BLaER1 (cell line): ENCODE data around the gene SOS1.

ENCODE experiments used
- H3K27ac ChIP-seq: shearing (Covaris generic); formaldehyde crosslinking; 2 replicates; pipeline ENCODE4 v1.8.1; 2022
- H3K27me3 ChIP-seq: shearing (Covaris generic); formaldehyde crosslinking; 2 replicates; pipeline ENCODE4 v1.8.1; 2022
- H3K36me3 ChIP-seq: shearing (Covaris generic); formaldehyde crosslinking; 2 replicates; pipeline ENCODE4 v1.8.1; 2022
- H3K4me1 ChIP-seq: shearing (Covaris generic); formaldehyde crosslinking; 2 replicates; pipeline ENCODE4 v1.8.1; 2022
- H3K4me2 ChIP-seq: shearing (Covaris generic); formaldehyde crosslinking; 2 replicates; pipeline ENCODE4 v1.8.1; 2022
- H3K4me3 ChIP-seq: shearing (Covaris generic); formaldehyde crosslinking; 2 replicates; pipeline ENCODE4 v1.8.1; 2022
- H3K9ac ChIP-seq: shearing (Covaris generic); formaldehyde crosslinking; 2 replicates; pipeline ENCODE4 v1.8.1; 2022
- H3K9me3 ChIP-seq: shearing (Covaris generic); formaldehyde crosslinking; 2 replicates; pipeline ENCODE4 v1.8.1; 2022
- H4K20me1 ChIP-seq: shearing (Covaris generic); formaldehyde crosslinking; 2 replicates; pipeline ENCODE4 v1.8.1; 2022
- Cebpa-rat ChIP-seq: shearing (Covaris generic); IDR thresholded peaks from 2 replicates; pipeline ENCODE4 v1.8.1; 2022

The SOS1 gene

DNA sequence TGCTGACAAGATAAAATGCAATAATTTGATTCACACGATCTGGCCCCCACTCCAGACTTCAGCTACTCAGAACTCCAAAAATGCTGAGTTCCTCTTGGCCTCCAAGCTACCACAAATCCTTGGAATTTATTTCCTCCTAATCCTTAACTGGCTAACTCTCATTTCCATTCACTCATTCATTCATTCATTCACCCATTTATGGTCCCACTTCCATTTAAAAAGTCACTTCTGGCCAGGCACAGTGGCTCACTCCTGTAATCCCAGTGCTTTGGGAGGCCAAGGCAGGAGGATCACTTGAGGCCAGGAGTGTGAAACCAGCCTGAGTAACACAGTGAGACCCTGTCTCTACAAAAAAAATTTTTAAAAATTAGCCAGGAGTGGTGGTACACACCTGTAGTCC lies 12.5 kb downstream of the SOS1 start:
- Histone ChIP-seq H3K27me3 (no peaks in the 10 kb centered on the region), H3K9me3 (peaks cover 4% of the 10 kb centered on the region; the same call in 1 of the 2 replicates), H3K27ac (no peak overlapping the region), H3K4me1 (peaks cover 13% of the 10 kb centered on the region), H3K4me2 (no peak overlapping the region), H3K9ac (no peak overlapping the region), H3K36me3 (peaks cover 31% of the 10 kb centered on the region), H4K20me1 (peaks cover 99% of the 10 kb centered on the region), H3K4me3 (no peak overlapping the region)
- TF ChIP-seq Cebpa-rat = no peak

DNA sequence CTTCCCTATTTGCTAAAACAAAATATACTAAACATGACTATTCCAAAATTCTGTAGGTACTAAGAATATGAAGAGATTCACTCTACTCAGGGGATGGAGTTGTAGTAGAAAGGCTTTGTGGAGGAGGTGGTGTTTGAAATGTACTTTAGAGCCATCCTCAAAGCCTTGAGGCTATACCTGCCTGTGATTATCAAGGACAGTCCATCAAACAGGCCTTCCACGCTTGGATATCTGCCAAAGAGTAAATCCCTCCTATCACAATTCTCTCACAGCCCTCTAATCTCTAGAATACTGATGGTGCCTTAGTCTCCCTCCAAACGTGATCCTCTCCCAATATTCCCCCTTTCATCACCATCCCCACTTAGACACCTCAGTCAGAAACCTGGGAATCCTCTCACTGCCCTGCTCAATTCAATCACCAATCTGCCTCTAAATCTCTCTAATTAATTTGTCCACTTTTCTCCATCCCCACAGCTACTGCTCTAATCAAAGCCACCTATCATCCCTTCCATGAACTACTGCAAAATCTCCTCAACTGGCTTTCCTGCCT lies 13.1 kb downstream of the SOS1 start:
- H3K4me2 ChIP-seq = no peak overlapping the region
- TF ChIP-seq Cebpa-rat = no peak
- H3K4me3 ChIP-seq = no peak overlapping the region
- H3K9ac ChIP-seq = no peak overlapping the region
- H3K27me3 ChIP-seq = no peaks in the 10 kb centered on the region
- H3K27ac ChIP-seq = no peak overlapping the region
- H4K20me1 ChIP-seq = peaks cover 99% of the 10 kb centered on the region
- H3K36me3 ChIP-seq = peaks cover 26% of the 10 kb centered on the region
- H3K4me1 ChIP-seq = peaks cover 13% of the 10 kb centered on the region
- peaks cover 6% of the 10 kb centered on the region; the same call in 1 of the 2 replicates for H3K9me3 ChIP-seq

DNA sequence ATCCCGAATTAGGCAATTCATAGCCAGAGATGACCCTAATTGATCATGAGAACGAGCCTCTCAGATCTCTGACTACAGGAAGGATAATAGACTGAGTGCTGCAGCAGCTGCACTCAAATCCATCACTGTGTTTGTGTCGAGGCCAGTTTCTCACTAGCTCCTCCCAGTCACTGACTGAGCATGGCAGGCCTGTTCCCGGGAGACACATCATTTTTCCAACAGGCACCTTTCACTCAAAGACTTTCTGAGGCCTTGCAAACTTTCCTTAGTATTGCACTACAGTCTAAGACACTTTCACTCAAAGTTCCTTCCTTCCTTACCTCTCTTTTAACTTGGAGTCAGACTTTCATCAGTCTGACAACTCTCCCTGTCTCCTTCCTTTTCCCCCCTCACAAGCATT lies 13.7 kb downstream of the SOS1 start:
- Histone ChIP-seq H3K9me3 (peaks cover 10% of the 10 kb centered on the region; the same call in 1 of the 2 replicates), H3K27me3 (no peaks in the 10 kb centered on the region), H3K9ac (no peak overlapping the region), H3K36me3 (peaks cover 23% of the 10 kb centered on the region), H3K4me3 (no peak overlapping the region), H3K27ac (no peak overlapping the region), H4K20me1 (peaks cover 97% of the 10 kb centered on the region), H3K4me2 (no peak overlapping the region), H3K4me1 (peaks cover 13% of the 10 kb centered on the region)
- TF ChIP-seq Cebpa-rat = no peak

DNA sequence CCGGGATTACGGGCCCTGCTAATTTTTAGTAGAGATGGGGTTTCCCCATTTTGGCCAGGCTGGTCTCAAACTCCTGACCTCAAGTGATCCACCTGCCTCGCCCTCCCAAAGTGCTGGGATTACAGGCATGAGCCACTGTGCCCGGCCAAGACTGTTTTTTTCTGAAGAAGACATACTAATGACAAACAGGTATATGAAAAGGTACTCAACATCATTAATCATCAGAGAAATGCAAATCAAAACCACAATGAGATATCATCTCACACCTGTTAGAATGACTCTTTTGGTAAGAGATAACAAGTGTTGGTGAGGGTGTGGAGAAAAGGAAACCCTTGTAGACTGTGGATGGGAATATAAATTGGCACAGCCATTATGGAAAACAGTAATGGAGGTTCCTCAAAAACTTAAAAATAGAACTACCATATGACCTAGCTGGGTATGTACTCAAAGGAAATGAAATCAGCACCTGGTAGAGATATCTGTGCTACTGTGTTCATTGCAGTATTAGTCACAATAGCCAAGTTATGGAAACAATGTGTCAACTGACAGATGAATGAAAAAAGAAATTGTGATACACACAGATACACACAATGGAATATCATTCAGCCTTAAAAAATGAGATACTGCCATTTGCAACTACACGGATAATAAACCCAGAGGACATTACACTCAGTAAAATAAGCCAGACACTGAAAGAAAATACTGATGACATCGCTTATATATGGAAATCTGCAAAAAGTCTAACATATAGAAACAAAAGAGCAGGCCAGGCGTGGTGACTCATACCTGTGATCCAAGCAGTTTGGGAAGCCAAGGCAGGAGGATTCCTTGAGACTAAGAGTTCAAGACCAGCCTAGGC lies 20.8 kb downstream of the SOS1 start:
- Histone ChIP-seq H3K4me2 (no peak overlapping the region), H3K27ac (no peak overlapping the region)

DNA sequence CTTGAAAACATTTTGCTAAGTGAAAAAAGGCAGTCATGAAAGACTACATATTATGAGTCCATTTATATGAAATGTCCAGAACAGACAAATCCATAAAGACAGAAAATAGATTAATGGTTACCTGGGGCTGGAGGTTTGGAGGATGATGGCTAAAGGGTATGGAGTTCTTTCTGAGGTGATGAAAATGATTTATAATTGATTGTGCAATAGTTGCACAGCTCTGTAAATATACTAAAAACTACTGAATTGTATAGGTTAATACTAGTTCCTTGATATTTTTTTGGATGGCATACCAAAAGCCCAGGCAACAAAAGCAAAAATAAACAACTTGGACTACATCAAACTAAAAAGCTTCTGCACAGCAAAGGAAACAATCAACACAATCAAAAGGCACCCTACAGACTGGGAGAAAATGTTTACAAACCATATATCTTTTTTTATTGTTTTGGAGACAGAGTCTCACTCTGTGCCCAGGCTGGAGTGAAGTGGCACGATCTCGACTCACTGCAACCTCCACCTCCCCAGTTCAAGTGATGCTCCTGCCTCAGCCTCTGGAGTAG lies 21.5 kb downstream of the SOS1 start:
- Histone ChIP-seq H3K36me3 (peaks cover 31% of the 10 kb centered on the region), H3K4me1 (peaks cover 16% of the 10 kb centered on the region), H3K4me3 (no peak overlapping the region), H4K20me1 (peaks cover 96% of the 10 kb centered on the region), H3K4me2 (no peak overlapping the region), H3K27ac (no peak overlapping the region), H3K9ac (no peak overlapping the region), H3K9me3 (peaks cover 30% of the 10 kb centered on the region; the same call in 1 of the 2 replicates), H3K27me3 (no peaks in the 10 kb centered on the region)
- TF ChIP-seq Cebpa-rat = peak; percentile 41; the same call in 1 of the 2 replicates

More for the DNA sequence above, 20.8 kb downstream of the SOS1 start:
- Histone ChIP-seq H4K20me1 (peaks cover 96% of the 10 kb centered on the region), H3K9me3 (peaks cover 30% of the 10 kb centered on the region; the same call in 1 of the 2 replicates), H3K4me3 (no peak overlapping the region), H3K36me3 (peaks cover 32% of the 10 kb centered on the region), H3K27me3 (no peaks in the 10 kb centered on the region), H3K4me1 (peaks cover 12% of the 10 kb centered on the region), H3K9ac (no peak overlapping the region)
- no peak for TF ChIP-seq Cebpa-rat

DNA sequence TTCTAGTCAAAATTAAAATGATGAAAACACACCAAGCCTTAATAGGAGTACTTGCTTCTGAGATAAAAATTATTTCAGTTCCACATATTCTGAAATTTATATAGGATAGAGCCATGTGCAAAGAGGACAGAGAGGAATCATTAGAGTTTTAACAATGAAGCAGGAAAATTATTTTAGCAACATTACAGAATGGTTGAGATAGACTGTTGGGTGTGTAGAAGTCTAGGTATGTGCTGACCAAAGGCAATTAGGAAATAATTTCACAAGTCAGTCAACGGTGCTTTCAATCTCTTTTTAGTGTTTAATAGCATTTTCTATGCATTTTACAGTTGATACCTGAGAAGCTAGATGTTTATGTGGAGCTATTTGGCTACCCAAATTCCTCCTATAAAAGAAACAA lies 25.2 kb downstream of the SOS1 start:
- peaks cover 16% of the 10 kb centered on the region for H3K4me1 ChIP-seq
- H4K20me1 ChIP-seq = peaks cover 85% of the 10 kb centered on the region
- H3K27ac ChIP-seq = peak overlapping the region; percentile 48; the same call in 1 of the 2 replicates
- no peak for TF ChIP-seq Cebpa-rat
- peaks cover 25% of the 10 kb centered on the region for H3K9me3 ChIP-seq
- peaks cover 33% of the 10 kb centered on the region for H3K36me3 ChIP-seq
- H3K4me2 ChIP-seq = peak overlapping the region; percentile 31; the same call in 1 of the 2 replicates
- H3K4me3 ChIP-seq = no peak overlapping the region
- no peak overlapping the region for H3K9ac ChIP-seq
- no peaks in the 10 kb centered on the region for H3K27me3 ChIP-seq

DNA sequence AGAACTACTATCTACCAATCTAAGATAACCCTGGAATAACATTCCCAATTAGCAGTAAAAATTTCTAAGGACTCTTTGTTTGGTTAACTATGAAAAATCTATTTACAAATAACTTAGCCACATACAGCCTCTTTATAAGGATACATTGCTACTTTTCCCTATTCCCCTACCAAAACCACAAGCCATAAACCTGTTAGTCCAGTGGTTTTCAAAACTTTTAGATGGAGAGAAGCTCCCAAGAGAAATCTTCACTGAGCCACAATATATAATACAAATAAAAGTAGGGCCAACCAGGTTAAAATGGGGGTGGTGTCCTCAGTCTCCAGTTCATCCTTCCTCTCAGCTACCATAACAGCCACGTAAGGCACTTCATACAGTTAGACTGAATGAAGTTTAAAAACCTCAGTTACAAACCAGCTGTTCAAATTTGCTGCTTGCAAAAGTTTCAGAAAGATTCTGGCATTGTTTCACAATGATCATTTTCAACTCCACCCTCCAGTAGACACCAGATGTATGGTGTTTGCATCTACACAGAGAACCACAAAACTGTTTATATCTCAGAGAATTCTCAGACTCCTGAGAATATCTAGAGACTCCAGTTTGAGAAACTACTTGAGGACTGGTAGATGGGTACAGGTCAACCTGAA lies 26.0 kb downstream of the SOS1 start:
- Histone ChIP-seq H3K9me3 (peaks cover 27% of the 10 kb centered on the region), H3K4me1 (peaks cover 16% of the 10 kb centered on the region), H3K4me3 (no peak overlapping the region), H3K36me3 (peaks cover 33% of the 10 kb centered on the region), H3K27me3 (no peaks in the 10 kb centered on the region), H3K4me2 (peak overlapping the region; percentile 31), H3K9ac (no peak overlapping the region), H3K27ac (peak overlapping the region; percentile 48; the same call in 1 of the 2 replicates), H4K20me1 (peaks cover 85% of the 10 kb centered on the region)
- TF ChIP-seq Cebpa-rat = no peak

DNA sequence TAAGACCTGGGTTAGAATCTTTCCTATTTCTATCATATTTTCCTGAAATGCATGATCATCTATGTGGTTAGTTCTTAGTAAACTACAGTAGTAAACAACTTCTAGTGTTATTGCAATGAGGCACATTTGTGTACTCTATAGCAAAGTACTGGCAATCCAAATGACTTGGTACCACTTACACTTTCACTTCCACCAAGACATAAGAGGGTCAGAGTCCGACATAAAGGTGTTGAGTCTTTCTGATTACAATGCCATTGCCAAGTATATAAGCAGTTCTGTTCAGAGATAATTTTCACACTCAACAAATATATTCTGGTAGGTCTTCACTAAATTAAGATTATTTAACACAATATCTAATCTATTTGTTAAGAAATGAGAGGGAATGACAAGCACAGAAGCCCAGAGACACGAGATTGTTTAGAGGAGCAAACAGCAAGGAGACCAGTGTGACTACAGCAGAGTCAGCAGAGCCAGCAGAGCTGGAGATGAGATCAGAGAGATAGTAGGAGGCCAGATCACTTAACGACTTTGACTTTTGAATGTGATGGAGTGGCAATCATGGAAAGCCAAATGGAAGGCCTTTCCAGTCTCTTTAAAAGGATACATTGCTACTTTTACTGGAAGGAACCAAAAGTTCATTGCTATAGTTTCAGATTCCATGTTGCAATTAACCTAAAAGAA lies 27.5 kb downstream of the SOS1 start:
- Histone ChIP-seq H3K27ac (no peak overlapping the region), H3K9me3 (peaks cover 36% of the 10 kb centered on the region), H3K4me2 (no peak overlapping the region), H4K20me1 (peaks cover 73% of the 10 kb centered on the region), H3K4me3 (no peak overlapping the region), H3K9ac (no peak overlapping the region), H3K36me3 (peaks cover 41% of the 10 kb centered on the region), H3K27me3 (no peaks in the 10 kb centered on the region), H3K4me1 (peaks cover 16% of the 10 kb centered on the region)
- TF ChIP-seq Cebpa-rat = no peak

DNA sequence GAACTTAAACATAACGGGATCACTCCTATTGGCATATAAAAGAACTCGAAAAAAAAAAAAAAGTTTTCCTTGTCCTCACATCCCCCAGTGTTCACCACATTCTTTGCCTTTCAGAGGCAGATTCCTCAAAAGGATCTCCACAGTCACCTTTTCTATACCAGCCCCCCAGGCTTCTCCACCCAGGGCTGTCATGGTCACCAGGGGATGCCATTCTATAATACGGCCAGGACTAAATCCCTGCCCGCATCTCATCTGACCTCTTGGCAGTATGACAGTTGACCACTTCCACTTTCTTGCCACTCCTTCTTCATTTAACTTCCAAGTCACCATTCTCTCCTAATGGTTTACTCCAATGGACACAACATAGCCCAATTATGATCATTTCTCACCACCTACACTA lies 29.3 kb downstream of the SOS1 start:
- Histone ChIP-seq H3K36me3 (peaks cover 48% of the 10 kb centered on the region), H4K20me1 (peaks cover 73% of the 10 kb centered on the region), H3K4me1 (peaks cover 16% of the 10 kb centered on the region), H3K9ac (no peak overlapping the region), H3K27me3 (no peaks in the 10 kb centered on the region), H3K4me2 (no peak overlapping the region), H3K9me3 (peaks cover 42% of the 10 kb centered on the region), H3K4me3 (no peak overlapping the region), H3K27ac (no peak overlapping the region)
- TF ChIP-seq Cebpa-rat = no peak
